ENCODE data around the gene MKNK1.

GRCh38 chr1:46555826-46556619 lies 48.0 kb downstream of the MKNK1 start:
- TF ChIP-seq POLR2AphosphoS5 (IDR thresholded peaks at IDR 0.05; ENCODE audit: borderline replicate concordance, low read depth, low read length) (no peak), EZH2 (IDR thresholded peaks at IDR 0.05) (no peak)
